DND-41 (cell line): ENCODE results near the gene TLN1.

Experiments used
- ATAC-seq: fragments of 200-7000 bp; cut with Tn5 transposase; 3 replicates; pipeline ENCODE4 v1.9.1; 2021; ENCODE audit warnings: low read depth; ENCODE audit not compliant: insufficient read depth
- DNase-seq: peaks from one replicate; pipeline ENCODE4 v3.0.0-alpha.2; 2020
- H2AFZ ChIP-seq: 2 replicates; pipeline ENCODE4 v1.6.0; 2012; ENCODE audit warnings: low read depth, low read length
- H3K27ac ChIP-seq: 2 replicates; pipeline ENCODE4 v1.5.1; 2012; ENCODE audit warnings: low read length, inconsistent platforms
- H3K27me3 ChIP-seq: fragments of 200-600 bp; sonication (generic); 2 replicates; pipeline ENCODE4 v1.6.0; 2012; ENCODE audit warnings: low read length, mild to moderate bottlenecking, inconsistent platforms; ENCODE audit not compliant: insufficient read depth, poor library complexity
- H3K36me3 ChIP-seq: 2 replicates; pipeline ENCODE4 v1.5.1; 2012; ENCODE audit warnings: low read length, inconsistent platforms; ENCODE audit not compliant: insufficient read depth
- H3K4me1 ChIP-seq: 2 replicates; pipeline ENCODE4 v1.5.1; 2012; ENCODE audit warnings: mild to moderate bottlenecking, low read length; ENCODE audit not compliant: insufficient read depth
- H3K4me2 ChIP-seq: 2 replicates; pipeline ENCODE4 v1.6.0; 2012; ENCODE audit warnings: mild to moderate bottlenecking, moderate library complexity, low read length, inconsistent platforms; ENCODE audit not compliant: insufficient read depth
- H3K4me3 ChIP-seq, 2 experiments: fragments of 200-600 bp in 1 of 2; shearing (Covaris generic) in 1 of 2; 2 replicates each; pipeline ENCODE4 v1.5.1; 2012 to 2016; ENCODE audit warnings: inconsistent platforms in 2 of 2, low read length in 2 of 2, mild to moderate bottlenecking in 2 of 2, low read depth in 1 of 2, moderate library complexity in 1 of 2
- H3K79me2 ChIP-seq: 2 replicates; pipeline ENCODE4 v1.6.0; 2012; ENCODE audit warnings: low read length, inconsistent platforms; ENCODE audit not compliant: insufficient read depth
- H3K9ac ChIP-seq: 2 replicates; pipeline ENCODE4 v1.6.0; 2012; ENCODE audit warnings: low read depth, mild to moderate bottlenecking, inconsistent platforms, low read length, moderate library complexity
- H3K9me3 ChIP-seq: 2 replicates; pipeline ENCODE4 v1.5.1; 2012; ENCODE audit warnings: low read length, moderate library complexity, mild to moderate bottlenecking, inconsistent platforms; ENCODE audit not compliant: insufficient read depth, severe bottlenecking
- H4K20me1 ChIP-seq: 2 replicates; pipeline ENCODE4 v1.6.0; 2012; ENCODE audit warnings: low read length; ENCODE audit not compliant: insufficient read depth
- CTCF ChIP-seq: IDR thresholded peaks from 2 replicates; pipeline ENCODE4 v1.5.1; 2012; ENCODE audit warnings: borderline replicate concordance, low read length, moderate library complexity, mild to moderate bottlenecking; ENCODE audit not compliant: poor library complexity, severe bottlenecking; ENCODE audit errors: extremely low read depth
- EZH2 ChIP-seq: IDR thresholded peaks from 3 replicates; pipeline ENCODE4 v1.6.1; 2012; ENCODE audit warnings: borderline replicate concordance, low read depth, mild to moderate bottlenecking, moderate library complexity, low read length, inconsistent platforms; ENCODE audit not compliant: severe bottlenecking

TLN1 gene

GRCh38 chr9:35731415-35732184 is 395 bp downstream of the TLN1 start:
- Histone ChIP-seq H3K4me1 (peaks cover 59% of the 10 kb centered on the region), H3K27ac (peak overlapping the region; percentile 76), H4K20me1 (peaks cover 41% of the 10 kb centered on the region), H3K9ac (peak overlapping the region; percentile 74), H3K36me3 (peaks cover 40% of the 10 kb centered on the region), H3K4me3 (peak overlapping the region; percentile 94 to 95; a peak in 3 of 4 replicates), H3K9me3 (no peaks in the 10 kb centered on the region), H3K4me2 (peak overlapping the region; percentile 93), H3K79me2 (peaks cover 68% of the 10 kb centered on the region), H2AFZ (peak overlapping the region; percentile 63), H3K27me3 (no peaks in the 10 kb centered on the region)
- TF ChIP-seq CTCF (no peak), EZH2 (no peak)
- DNase-seq = no peak
- no peak for ATAC-seq

- DNase-seq (no peak), ATAC-seq (no peak)
- Histone ChIP-seq H3K4me2 (peak overlapping the region; percentile 93), H3K27me3 (no peaks in the 10 kb centered on the region), H3K4me1 (peaks cover 59% of the 10 kb centered on the region), H3K9me3 (no peaks in the 10 kb centered on the region), H3K4me3 (peak overlapping the region in 1 of 2 experiments; percentile 94; a peak in 2 of 4 replicates), H3K36me3 (peaks cover 40% of the 10 kb centered on the region), H4K20me1 (peaks cover 50% of the 10 kb centered on the region), H3K79me2 (peaks cover 76% of the 10 kb centered on the region), H2AFZ (no peak overlapping the region), H3K27ac (peak overlapping the region; percentile 76), H3K9ac (peak overlapping the region; percentile 74)
- TF ChIP-seq EZH2 (no peak), CTCF (no peak)
Measured at GRCh38 chr9:35730486-35730854, 1.5 kb downstream of the TLN1 start.

- DNase-seq (peak; percentile 63), ATAC-seq (peak; percentile 23)
- peaks cover 79% of the 10 kb centered on the region for H3K79me2 ChIP-seq
- H3K27me3 ChIP-seq = no peaks in the 10 kb centered on the region
- H4K20me1 ChIP-seq = peaks cover 51% of the 10 kb centered on the region
- H3K27ac ChIP-seq = peak overlapping the region; percentile 76
- TF ChIP-seq CTCF (peak; percentile 73), EZH2 (no peak)
- H3K4me1 ChIP-seq = peaks cover 59% of the 10 kb centered on the region
- no peaks in the 10 kb centered on the region for H3K9me3 ChIP-seq
- peak overlapping the region in 1 of 2 experiments; percentile 94; a peak in 2 of 4 replicates for H3K4me3 ChIP-seq
- H3K36me3 ChIP-seq = peaks cover 40% of the 10 kb centered on the region
- no peak overlapping the region for H2AFZ ChIP-seq
- peak overlapping the region; percentile 93 for H3K4me2 ChIP-seq
- H3K9ac ChIP-seq = peak overlapping the region; percentile 74
Measured at GRCh38 chr9:35729700-35730485, 2.1 kb downstream of the TLN1 start.
